Ectodermal cell (in vitro differentiated cells): Measurements from ENCODE around the gene WDPCP.
"Not testable (repeated sequence)": the region's sequence is repeated elsewhere in the genome, so short reads cannot be mapped to it uniquely, and the experiment has no call there.

ENCODE experiments used
- H3K27ac ChIP-seq: 2 replicates; pipeline ENCODE4 v1.7.0; 2013; ENCODE audit warnings: mild to moderate bottlenecking, low read depth, low read length; ENCODE audit not compliant: insufficient read depth, poor library complexity, severe bottlenecking
- H3K27me3 ChIP-seq: 2 replicates; pipeline ENCODE4 v1.7.0; 2013; ENCODE audit warnings: mild to moderate bottlenecking, low read length; ENCODE audit not compliant: insufficient read depth, control insufficient read depth, poor library complexity, severe bottlenecking
- H3K36me3 ChIP-seq: one replicate; pipeline ENCODE4 v1.7.0; 2013; ENCODE audit warnings: low read length; ENCODE audit not compliant: control insufficient read depth, insufficient read depth
- H3K4me1 ChIP-seq: one replicate; pipeline ENCODE4 v1.7.0; 2013; ENCODE audit warnings: low read length; ENCODE audit not compliant: control insufficient read depth, insufficient read depth
- H3K4me3 ChIP-seq: 2 replicates; pipeline ENCODE4 v1.7.0; 2013; ENCODE audit warnings: low read depth, low read length, control low read depth; ENCODE audit not compliant: insufficient read depth
- H3K9me3 ChIP-seq: 2 replicates; pipeline ENCODE4 v1.7.0; 2013; ENCODE audit warnings: mild to moderate bottlenecking, low read length, moderate library complexity; ENCODE audit not compliant: control insufficient read depth
- WGBS, 2 experiments: methylation state at CpG; one replicate each; pipeline ENCODE4 v1.1.7; 2013; ENCODE audit warnings: missing lambda C conversion rate in 2 of 2; 5-methylcytosine and 5-hydroxymethylcytosine counted together

WDPCP gene

DNA sequence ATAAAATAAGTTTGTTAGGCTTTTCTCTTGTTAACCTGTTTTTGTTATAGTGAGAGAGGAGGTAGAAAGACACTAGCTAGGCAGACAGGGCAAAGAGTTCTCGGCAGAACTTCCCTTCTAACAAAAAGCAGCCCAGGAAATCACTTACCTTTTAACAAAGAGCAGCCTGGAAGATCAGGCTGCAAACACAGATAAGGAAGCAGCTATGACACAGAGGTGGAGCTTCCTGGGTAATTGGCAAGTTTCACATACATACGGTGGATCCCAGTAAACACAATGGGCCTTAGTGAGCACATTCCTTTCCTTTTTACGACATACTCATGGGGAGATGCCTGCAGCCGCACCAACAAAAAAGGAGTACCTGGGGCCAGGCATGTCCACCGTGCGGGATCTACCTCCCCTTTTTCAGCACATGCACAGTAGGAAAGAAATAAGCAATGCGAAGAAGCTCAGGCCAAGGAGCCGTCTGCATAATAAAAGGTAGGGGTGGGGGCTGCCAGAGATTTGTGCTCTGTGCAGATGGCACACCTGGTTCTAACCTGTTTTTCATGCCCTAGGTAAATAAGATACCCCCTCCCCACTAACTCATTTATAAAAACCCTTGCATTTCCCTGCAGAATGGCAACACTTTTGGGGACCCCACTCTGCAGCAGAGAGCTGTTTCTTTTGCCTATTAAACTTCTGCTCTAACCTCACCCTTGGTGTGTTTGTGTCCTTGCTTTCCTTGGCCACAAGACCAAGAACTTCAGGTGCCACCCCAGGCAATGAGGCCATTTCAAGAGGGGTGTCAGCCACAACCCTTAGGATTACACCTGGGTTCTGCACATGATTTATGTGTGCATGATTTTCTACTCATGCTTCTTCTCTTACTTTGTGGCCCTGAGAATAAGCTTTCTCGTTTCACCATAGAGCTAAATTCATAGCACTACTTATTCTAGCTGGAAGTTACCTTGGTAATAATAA is 27.0 kb upstream of the WDPCP start:
- whole genome bisulfite sequencing, 2 experiments, result 35 to 37% methylated on average over 9 of the region's 9 CpGs
- Histone ChIP-seq H3K27me3 (no peaks in the 10 kb centered on the region), H3K9me3 (no peaks in the 10 kb centered on the region), H3K27ac (peak overlapping the region; percentile 84), H3K4me1 (peaks cover 16% of the 10 kb centered on the region), H3K36me3 (no peaks in the 10 kb centered on the region), H3K4me3 (no peak overlapping the region)

DNA sequence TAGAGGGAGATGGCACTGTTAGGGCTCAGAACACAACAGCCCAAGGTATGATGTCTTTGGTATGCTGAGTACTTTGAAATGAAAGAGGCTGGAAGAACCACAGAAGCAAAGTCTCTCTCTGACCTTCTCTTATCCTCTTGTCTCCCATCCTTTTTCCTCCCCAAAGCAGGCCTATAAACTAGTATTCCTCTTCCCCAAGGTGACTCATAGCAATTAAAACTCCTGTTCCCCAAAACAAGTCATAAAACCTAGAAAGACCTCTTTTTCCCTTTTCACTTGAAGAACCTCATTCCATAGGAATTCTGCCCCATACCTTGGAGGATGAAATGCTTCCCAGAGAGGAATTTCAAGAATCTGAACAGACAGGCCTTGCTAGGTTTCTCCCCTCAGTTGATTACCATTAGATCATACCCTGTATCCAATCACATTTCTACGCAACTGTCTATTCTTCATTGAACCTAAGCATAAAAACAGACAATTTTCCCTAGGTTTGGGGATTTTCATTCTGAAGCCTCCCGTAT is 26.2 kb upstream of the WDPCP start:
- Histone ChIP-seq H3K27ac (peak overlapping the region; percentile 84), H3K4me1 (peaks cover 16% of the 10 kb centered on the region), H3K27me3 (no peaks in the 10 kb centered on the region), H3K36me3 (no peaks in the 10 kb centered on the region), H3K4me3 (no peak overlapping the region), H3K9me3 (no peaks in the 10 kb centered on the region)
- 82 to 100% methylated on average over 2 of the region's 2 CpGs for WGBS, 2 experiments

GRCh38 chr2:63613391-63613901 is 25.2 kb upstream of the WDPCP start:
- Histone ChIP-seq H3K4me1 (peaks cover 16% of the 10 kb centered on the region), H3K9me3 (no peaks in the 10 kb centered on the region), H3K27ac (no peak overlapping the region), H3K4me3 (no peak overlapping the region), H3K36me3 (no peaks in the 10 kb centered on the region), H3K27me3 (no peaks in the 10 kb centered on the region)
- WGBS, 2 experiments, result 46 to 52% methylated on average over 2 of the region's 2 CpGs

- no peak overlapping the region for H3K4me3 ChIP-seq
- 94% methylated on average over 4 of the region's 4 CpGs for WGBS, 2 experiments
- H3K4me1 ChIP-seq, result peaks cover 16% of the 10 kb centered on the region
Measured at GRCh38 chr2:63610525-63610924, 22.2 kb upstream of the WDPCP start.

DNA sequence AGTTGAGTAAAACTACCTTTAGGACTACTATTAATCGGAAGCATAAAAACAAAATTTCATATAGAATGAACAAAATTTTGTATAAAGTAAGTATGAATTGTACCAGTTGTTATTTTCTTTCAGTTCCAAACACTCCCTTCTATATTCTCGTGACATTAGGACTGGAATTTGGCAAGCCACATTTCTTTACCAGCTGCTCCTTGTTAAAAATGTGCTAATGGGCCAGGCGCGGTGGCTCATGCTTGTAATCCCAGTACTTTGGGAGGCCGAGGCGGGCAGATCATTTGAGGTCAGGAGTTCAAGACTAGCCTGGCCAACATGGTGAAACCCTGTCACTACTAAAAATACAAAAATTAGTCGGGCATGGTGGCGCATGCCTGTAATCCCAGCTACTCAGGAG is 20.6 kb upstream of the WDPCP start:
- H3K4me1 ChIP-seq, result not testable (repeated sequence)
- WGBS, 2 experiments, result 77 to 86% methylated on average over 7 of the region's 8 CpGs

More at GRCh38 chr2:63610525-63610924, 22.2 kb upstream of the WDPCP start:
- Histone ChIP-seq H3K36me3 (peaks cover 20% of the 10 kb centered on the region), H3K27ac (no peak overlapping the region), H3K9me3 (no peaks in the 10 kb centered on the region), H3K27me3 (no peaks in the 10 kb centered on the region)

DNA sequence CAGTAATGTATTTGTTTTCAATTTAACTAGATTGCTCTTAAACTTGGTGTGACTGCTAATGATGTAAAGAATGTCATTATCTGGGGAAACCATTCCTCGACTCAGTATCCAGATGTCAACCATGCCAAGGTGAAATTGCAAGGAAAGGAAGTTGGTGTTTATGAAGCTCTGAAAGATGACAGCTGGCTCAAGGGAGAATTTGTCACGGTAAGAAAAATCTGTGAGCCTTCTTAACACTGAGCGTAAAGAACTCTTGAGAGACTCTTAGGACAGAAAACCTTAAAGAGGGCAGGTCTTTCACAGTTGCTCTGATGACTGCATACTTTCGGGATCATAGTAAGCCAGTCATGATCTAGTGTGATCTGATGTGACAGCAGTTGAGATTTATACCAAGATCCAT is 16.4 kb upstream of the WDPCP start:
- 93 to 97% methylated on average over 4 of the region's 4 CpGs for WGBS, 2 experiments
- H3K36me3 ChIP-seq, result peaks cover 34% of the 10 kb centered on the region

More for the DNA sequence above, 20.6 kb upstream of the WDPCP start:
- H3K27ac ChIP-seq, H3K27me3 ChIP-seq, H3K9me3 ChIP-seq, H3K4me3 ChIP-seq: not testable (repeated sequence)
- H3K36me3 ChIP-seq, result peaks cover 30% of the 10 kb centered on the region

DNA sequence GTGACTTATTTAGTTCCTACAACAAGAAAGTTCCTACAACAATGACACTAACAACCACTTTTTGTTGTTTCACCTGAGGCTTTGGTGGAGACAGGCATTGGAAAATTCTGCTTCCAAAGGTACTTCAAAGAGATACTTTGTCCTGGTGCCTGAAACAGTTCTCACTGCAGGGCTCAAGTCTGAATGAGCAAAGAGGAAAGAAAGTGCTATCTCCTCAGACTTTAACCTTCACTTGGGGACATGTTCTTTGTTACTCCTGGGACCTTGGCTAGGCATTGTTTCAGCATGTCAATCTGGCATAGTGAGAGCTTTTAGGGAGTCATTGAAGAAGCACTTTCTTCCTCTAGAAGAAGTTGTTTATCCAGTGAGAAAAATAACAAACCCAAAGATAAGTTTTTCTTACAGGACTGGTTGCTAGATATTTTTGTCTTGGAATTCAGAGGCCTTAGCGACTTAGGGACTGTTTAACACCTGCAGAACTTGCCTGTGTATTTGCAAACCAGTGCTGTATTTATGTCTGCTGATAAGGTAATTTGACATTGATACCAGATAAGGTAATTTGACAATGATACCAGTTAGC is 12.7 kb upstream of the WDPCP start:
- Histone ChIP-seq H3K9me3 (no peaks in the 10 kb centered on the region), H3K27ac (no peak overlapping the region), H3K4me3 (no peak overlapping the region), H3K4me1 (no peaks in the 10 kb centered on the region), H3K27me3 (no peaks in the 10 kb centered on the region), H3K36me3 (peaks cover 19% of the 10 kb centered on the region)
- WGBS, 2 experiments, result 96 to 97% methylated on average over 1 of the region's 1 CpG

More for the DNA sequence above, 16.4 kb upstream of the WDPCP start:
- H3K4me3 ChIP-seq, result no peak overlapping the region
- no peak overlapping the region for H3K27ac ChIP-seq
- no peaks in the 10 kb centered on the region for H3K9me3 ChIP-seq
- no peaks in the 10 kb centered on the region for H3K4me1 ChIP-seq
- H3K27me3 ChIP-seq, result no peaks in the 10 kb centered on the region

DNA sequence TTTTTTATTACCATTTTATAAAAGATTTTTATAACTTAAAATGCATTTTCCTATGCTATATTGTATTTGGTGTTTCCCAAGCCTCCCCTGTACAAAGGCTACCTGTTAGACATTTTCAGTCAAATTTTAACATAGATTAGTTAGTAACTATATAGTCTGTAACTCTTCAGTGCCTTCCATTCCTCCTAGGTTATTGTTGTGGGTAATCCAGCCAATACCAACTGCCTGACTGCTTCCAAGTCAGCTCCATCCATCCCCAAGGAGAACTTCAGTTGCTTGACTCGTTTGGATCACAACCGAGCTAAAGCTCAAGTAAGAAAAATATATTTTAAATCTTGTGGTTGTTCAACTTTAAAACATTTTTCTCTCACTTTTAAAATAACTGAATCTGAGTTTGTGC is 10.7 kb upstream of the WDPCP start:
- no peaks in the 10 kb centered on the region for H3K27me3 ChIP-seq
- H3K9me3 ChIP-seq, result no peaks in the 10 kb centered on the region
- no peak overlapping the region for H3K4me3 ChIP-seq
- H3K4me1 ChIP-seq, result no peaks in the 10 kb centered on the region
- peaks cover 8% of the 10 kb centered on the region for H3K36me3 ChIP-seq
- 100% methylated on average over 2 of the region's 2 CpGs; no CpG with 5 or more reads in 1 of the 2 experiments for WGBS, 2 experiments
- H3K27ac ChIP-seq, result no peak overlapping the region

- H3K27ac ChIP-seq, result no peak overlapping the region
- H3K4me1 ChIP-seq, result no peaks in the 10 kb centered on the region
- no peaks in the 10 kb centered on the region for H3K27me3 ChIP-seq
- 92 to 100% methylated on average over 1 of the region's 2 CpGs for WGBS, 2 experiments
- peaks cover 4% of the 10 kb centered on the region for H3K36me3 ChIP-seq
- no peaks in the 10 kb centered on the region for H3K9me3 ChIP-seq
- no peak overlapping the region for H3K4me3 ChIP-seq
Measured at GRCh38 chr2:63596401-63596883, 8.2 kb upstream of the WDPCP start.

DNA sequence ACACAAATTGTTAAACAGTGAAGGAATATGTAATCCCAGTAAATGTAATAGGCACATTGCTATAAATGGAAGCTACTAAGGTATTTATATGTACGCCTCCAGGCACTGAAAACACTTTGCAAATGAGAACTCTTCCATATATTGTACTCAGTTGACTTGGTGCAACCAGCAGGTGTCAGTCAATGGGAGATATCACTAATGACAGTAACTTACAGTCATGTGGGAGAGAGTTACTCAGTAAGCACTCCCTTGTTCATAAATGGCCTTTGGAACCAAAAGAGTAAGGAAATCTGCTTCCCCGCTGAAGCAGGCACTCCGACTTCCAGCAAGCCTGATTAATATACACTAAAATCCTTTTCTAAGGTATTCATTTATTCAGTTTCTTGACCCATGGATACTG is 6.4 kb upstream of the WDPCP start:
- WGBS, 2 experiments, result 89 to 98% methylated on average over 3 of the region's 3 CpGs
- peaks cover 4% of the 10 kb centered on the region for H3K36me3 ChIP-seq
- H3K4me1 ChIP-seq, result no peaks in the 10 kb centered on the region
- no peak overlapping the region for H3K4me3 ChIP-seq
- no peaks in the 10 kb centered on the region for H3K27me3 ChIP-seq
- H3K27ac ChIP-seq, result no peak overlapping the region
- no peaks in the 10 kb centered on the region for H3K9me3 ChIP-seq
